Measurements from ENCODE around the gene TTLL12. TPM values are rescaled to one million over a fixed set of nuclear protein-coding genes. Genes with fewer than 3 reads are reported as not detected.

The TTLL12 gene
- total RNA-seq, 1 experiment from 2014 or later: 63.4 TPM

GRCh38 chr22:43210631-43211515 lies 23.9 kb upstream of the TTLL12 start:
- DNase-seq: no peak
- intact Hi-C loops (cut with micrococcal nuclease; ENCODE audit: unreplicated experiment): no loop called here
- TF ChIP-seq, protein P1, sequence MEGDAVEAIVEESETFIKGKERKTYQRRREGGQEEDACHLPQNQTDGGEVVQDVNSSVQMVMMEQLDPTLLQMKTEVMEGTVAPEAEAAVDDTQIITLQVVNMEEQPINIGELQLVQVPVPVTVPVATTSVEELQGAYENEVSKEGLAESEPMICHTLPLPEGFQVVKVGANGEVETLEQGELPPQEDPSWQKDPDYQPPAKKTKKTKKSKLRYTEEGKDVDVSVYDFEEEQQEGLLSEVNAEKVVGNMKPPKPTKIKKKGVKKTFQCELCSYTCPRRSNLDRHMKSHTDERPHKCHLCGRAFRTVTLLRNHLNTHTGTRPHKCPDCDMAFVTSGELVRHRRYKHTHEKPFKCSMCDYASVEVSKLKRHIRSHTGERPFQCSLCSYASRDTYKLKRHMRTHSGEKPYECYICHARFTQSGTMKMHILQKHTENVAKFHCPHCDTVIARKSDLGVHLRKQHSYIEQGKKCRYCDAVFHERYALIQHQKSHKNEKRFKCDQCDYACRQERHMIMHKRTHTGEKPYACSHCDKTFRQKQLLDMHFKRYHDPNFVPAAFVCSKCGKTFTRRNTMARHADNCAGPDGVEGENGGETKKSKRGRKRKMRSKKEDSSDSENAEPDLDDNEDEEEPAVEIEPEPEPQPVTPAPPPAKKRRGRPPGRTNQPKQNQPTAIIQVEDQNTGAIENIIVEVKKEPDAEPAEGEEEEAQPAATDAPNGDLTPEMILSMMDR (IDR thresholded peaks at IDR 0.05; ENCODE audit: unreplicated experiment): no peak
- Mint-ChIP-seq H3K4me3 (ENCODE audit: low read depth, unreplicated experiment) (no peak overlapping the region), H3K27ac (ENCODE audit: unreplicated experiment) (no peak overlapping the region), H3K9me3 (ENCODE audit: low read depth, unreplicated experiment) (no peaks in the 10 kb centered on the region), H3K27me3 (ENCODE audit: unreplicated experiment) (peaks cover 76% of the 10 kb centered on the region), H3K36me3 (ENCODE audit: insufficient read depth, unreplicated experiment) (no peaks in the 10 kb centered on the region), H3K4me1 (ENCODE audit: low read depth, unreplicated experiment) (no peaks in the 10 kb centered on the region)
- CTCF ChIA-PET: interaction anchor here (0.6 to 0.8 kb wide), 3 partner anchors 14 to 822 kb away, joined by 4 read pairs; no protein-coding TSS in a partner anchor
- no TSS peak for BruUV-seq (replicated peaks)

- no peaks in the 10 kb centered on the region for H3K9me3 Mint-ChIP-seq (ENCODE audit: low read depth, unreplicated experiment)
- BruUV-seq (replicated peaks): no TSS peak
- peaks cover 69% of the 10 kb centered on the region for H3K27me3 Mint-ChIP-seq (ENCODE audit: unreplicated experiment)
- TF ChIP-seq, protein P1 (IDR thresholded peaks at IDR 0.05; ENCODE audit: unreplicated experiment): no peak
- no peak for DNase-seq
- CTCF ChIA-PET: no interaction called here
- H3K4me3 Mint-ChIP-seq (ENCODE audit: low read depth, unreplicated experiment): no peak overlapping the region
- intact Hi-C loops (cut with micrococcal nuclease; ENCODE audit: unreplicated experiment): no loop called here
- H3K4me1 Mint-ChIP-seq (ENCODE audit: low read depth, unreplicated experiment): no peaks in the 10 kb centered on the region
- H3K27ac Mint-ChIP-seq (ENCODE audit: unreplicated experiment): no peak overlapping the region
- no peaks in the 10 kb centered on the region for H3K36me3 Mint-ChIP-seq (ENCODE audit: insufficient read depth, unreplicated experiment)
Observed at GRCh38 chr22:43209971-43210370, 23.0 kb upstream of the TTLL12 start.

GRCh38 chr22:43209523-43209890 lies 22.6 kb upstream of the TTLL12 start:
- Mint-ChIP-seq H3K9me3 (ENCODE audit: low read depth, unreplicated experiment) (no peaks in the 10 kb centered on the region), H3K27me3 (ENCODE audit: unreplicated experiment) (peaks cover 65% of the 10 kb centered on the region), H3K27ac (ENCODE audit: unreplicated experiment) (no peak overlapping the region), H3K36me3 (ENCODE audit: insufficient read depth, unreplicated experiment) (no peaks in the 10 kb centered on the region), H3K4me3 (ENCODE audit: low read depth, unreplicated experiment) (no peak overlapping the region), H3K4me1 (ENCODE audit: low read depth, unreplicated experiment) (no peaks in the 10 kb centered on the region)
- intact Hi-C loops (cut with micrococcal nuclease; ENCODE audit: unreplicated experiment): no loop called here
- BruUV-seq (replicated peaks): no TSS peak
- TF ChIP-seq, protein P1 (IDR thresholded peaks at IDR 0.05; ENCODE audit: unreplicated experiment): no peak
- no peak for DNase-seq
- CTCF ChIA-PET: no interaction called here

DNA sequence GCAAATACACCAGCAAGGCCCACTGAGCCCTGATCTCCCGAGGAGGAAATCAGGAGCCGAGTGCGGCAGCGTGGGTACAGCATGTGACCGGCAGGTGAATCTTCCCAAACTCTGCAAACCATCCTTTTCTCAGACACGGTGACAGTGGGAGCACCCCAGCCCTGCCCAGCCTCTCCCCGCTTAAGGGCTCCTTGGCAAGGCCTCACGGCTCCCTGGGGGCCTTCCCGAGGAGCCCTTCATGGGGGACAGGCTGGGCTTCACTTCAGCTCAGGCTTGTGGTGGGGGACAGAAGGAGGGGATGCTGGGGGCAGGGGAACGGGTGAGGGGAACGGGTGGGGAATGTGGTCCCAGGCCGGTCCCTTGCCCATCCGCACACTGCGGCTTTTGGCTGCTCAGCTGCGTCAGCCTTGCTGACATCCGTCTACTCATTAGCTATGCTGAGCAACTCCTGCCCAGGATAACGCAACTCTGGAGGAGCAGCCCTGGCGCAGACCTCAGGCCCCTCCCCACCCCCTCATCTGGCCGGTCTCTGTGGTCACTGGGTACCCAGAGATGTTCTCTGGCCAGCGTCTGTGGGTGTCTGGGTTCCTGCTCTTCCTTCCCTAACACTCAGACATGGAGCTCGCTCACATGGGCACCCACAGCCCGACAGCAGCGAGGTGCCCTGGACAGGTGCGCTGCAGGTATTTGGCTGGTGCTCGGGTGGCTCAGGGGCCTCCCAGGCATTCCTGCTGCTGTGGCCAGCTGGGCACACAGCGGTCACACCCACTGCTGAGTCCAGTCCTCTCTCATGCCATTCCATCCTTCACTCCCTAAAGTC lies 22.0 kb upstream of the TTLL12 start:
- Mint-ChIP-seq H3K4me3 (ENCODE audit: low read depth, unreplicated experiment) (no peak overlapping the region), H3K36me3 (ENCODE audit: insufficient read depth, unreplicated experiment) (no peaks in the 10 kb centered on the region), H3K27ac (ENCODE audit: unreplicated experiment) (no peak overlapping the region), H3K9me3 (ENCODE audit: low read depth, unreplicated experiment) (no peaks in the 10 kb centered on the region), H3K4me1 (ENCODE audit: low read depth, unreplicated experiment) (no peaks in the 10 kb centered on the region), H3K27me3 (ENCODE audit: unreplicated experiment) (peaks cover 60% of the 10 kb centered on the region)
- DNase-seq: no peak
- CTCF ChIA-PET: no interaction called here
- BruUV-seq (replicated peaks): no TSS peak
- intact Hi-C loops (cut with micrococcal nuclease; ENCODE audit: unreplicated experiment): no loop called here
- TF ChIP-seq, protein P1 (IDR thresholded peaks at IDR 0.05; ENCODE audit: unreplicated experiment): no peak

Measured in Calu3 (cell line).